OCI-LY7 (cell line): Measurements from ENCODE around the gene C10orf143.

Experiments used
- CTCF ChIP-seq: fragments of 200-600 bp; sonication (generic); conservative IDR thresholded peaks from 2 replicates; pipeline ENCODE4 v1.5.1; 2014; ENCODE audit warnings: mild to moderate bottlenecking, antibody characterized with exemption, low read length, moderate library complexity, mixed read lengths
- EZH2phosphoT487 ChIP-seq: fragments of 200-600 bp; sonication (generic); IDR thresholded peaks from 2 replicates; pipeline ENCODE4 v1.6.1; 2018; ENCODE audit warnings: low read depth, borderline replicate concordance, mild to moderate bottlenecking, mixed run types, antibody characterized with exemption, low read length, moderate library complexity, mixed read lengths

- TF ChIP-seq CTCF, result no peak
- no peak for TF ChIP-seq EZH2phosphoT487
Measured at GRCh38 chr10:130111113-130111851, 652 bp upstream of the C10orf143 start.
